ENCODE measurements around the gene RPA4. TPM values are rescaled to one million over a fixed set of nuclear protein-coding genes. Genes with fewer than 3 reads are reported as not detected.

RPA4 gene
- total RNA-seq, 2 experiments from 2014 or later = 0.82 to 0.94 TPM

DNA sequence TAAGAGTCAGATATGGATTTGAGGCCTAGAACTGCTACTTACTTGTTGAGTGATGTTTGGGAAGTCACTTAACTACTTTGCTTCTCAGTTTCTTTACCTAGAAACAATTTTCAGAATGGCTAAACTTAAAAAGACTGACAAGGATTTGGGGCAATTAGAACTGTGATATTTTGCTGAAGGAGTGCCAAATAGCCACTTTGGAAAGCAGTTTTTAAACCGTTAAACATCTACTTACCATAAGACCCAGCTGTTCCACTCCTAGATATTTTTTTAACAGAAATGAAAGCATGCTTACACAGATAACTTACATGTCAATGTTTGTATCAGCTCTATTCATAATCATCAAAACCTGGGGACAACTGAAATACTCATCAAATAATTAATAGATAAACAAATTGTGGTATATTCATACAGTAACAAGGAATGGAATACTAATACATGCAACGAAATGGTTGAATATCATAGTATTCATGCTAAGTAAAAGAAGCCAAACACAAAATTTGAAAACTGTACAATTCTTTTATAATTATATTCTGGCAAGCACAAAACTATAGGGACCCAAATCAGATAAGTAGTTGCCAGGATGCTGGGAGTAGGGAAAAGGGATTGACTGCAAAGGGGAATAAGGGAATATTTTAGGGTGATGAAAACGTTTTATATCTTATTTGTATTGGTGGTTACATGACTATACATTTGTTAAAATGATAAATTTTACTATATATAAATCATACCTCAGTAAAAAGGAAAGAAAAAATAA is 24.0 kb downstream of the RPA4 start:
- Mint-ChIP-seq H3K4me3 (no peak overlapping the region), H3K36me3 (peaks cover 2% of the 10 kb centered on the region), H3K27me3 (no peaks in the 10 kb centered on the region), H3K9me3 (no peaks in the 10 kb centered on the region), H3K4me1 (no peaks in the 10 kb centered on the region), H3K27ac (no peak overlapping the region)
- POLR2A ChIA-PET = no interaction called here
- no peak for ATAC-seq (ENCODE audit: low read depth)
- DNase-seq = no peak

DNA sequence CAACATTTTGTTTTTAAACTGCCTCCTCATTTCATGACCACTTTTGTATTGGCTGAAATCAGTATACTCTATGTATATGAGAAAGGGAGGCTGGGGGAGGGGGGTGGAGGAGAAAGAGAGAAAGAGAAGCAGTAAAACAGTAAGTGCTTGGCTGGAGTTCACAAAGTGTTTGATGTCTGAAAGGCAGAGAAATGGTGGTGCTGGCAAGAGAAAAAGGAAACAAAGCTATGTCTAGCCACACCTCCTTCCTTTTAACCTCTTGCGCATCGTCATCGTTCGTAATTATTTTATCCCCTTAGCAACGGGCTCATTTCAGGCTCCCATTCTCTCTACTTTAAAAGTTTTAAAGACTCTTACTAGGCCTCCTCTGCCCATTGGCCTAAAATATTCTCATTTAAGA is 25.6 kb downstream of the RPA4 start:
- H3K27me3 Mint-ChIP-seq = no peaks in the 10 kb centered on the region

DNA sequence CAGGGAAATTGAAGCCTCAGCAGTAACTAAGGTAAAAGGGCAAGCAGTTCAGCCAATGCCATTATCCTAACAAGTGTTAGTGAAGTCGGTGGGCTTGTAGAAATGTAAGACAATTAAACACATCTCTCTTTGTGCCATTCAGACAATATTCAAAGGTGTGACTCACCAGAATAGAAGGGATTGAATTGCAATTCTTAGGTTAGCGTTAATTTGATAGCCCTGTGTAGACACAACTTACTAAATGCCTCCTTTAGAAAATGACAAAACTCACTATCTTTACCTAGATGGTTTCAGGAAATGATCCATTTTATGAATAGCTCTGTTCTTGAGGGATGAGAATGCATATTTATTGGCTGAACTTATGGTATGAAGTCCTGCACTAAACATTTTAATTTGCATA is 35.2 kb downstream of the RPA4 start:
- no peaks in the 10 kb centered on the region for H3K4me1 Mint-ChIP-seq
- peaks cover 3% of the 10 kb centered on the region for H3K36me3 Mint-ChIP-seq
- no peaks in the 10 kb centered on the region for H3K9me3 Mint-ChIP-seq
- H3K27ac Mint-ChIP-seq = no peak overlapping the region
- H3K4me3 Mint-ChIP-seq = no peak overlapping the region
- ATAC-seq (ENCODE audit: low read depth) (no peak), DNase-seq (no peak)
- POLR2A ChIA-PET = no interaction called here
- H3K27me3 Mint-ChIP-seq = no peaks in the 10 kb centered on the region

More for the DNA sequence above, 25.6 kb downstream of the RPA4 start:
- Mint-ChIP-seq H3K36me3 (peaks cover 2% of the 10 kb centered on the region), H3K9me3 (no peaks in the 10 kb centered on the region), H3K4me1 (no peaks in the 10 kb centered on the region), H3K27ac (no peak overlapping the region), H3K4me3 (no peak overlapping the region)
- POLR2A ChIA-PET = no interaction called here
- ATAC-seq (ENCODE audit: low read depth) = no peak
- no peak for DNase-seq

DNA sequence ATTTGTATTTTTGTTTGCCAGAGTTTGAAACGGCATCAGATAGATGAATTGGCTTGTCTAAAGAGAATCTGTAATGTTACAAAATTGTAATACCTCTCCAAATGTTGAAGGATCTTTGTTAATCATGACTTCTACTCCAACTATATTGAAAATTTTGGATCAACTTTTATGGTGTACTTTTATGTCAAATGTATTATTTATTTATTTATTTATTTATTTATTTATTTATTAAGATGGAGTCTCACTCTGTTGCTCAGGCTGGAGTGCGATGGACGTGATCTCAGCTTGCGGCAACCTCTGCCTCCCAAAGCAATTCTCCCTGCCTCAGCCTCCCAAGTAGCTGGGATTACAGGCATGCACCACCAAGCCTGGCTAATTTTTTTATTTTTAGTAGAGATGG is 36.0 kb downstream of the RPA4 start:
- no peaks in the 10 kb centered on the region for H3K4me1 Mint-ChIP-seq
- H3K9me3 Mint-ChIP-seq = no peaks in the 10 kb centered on the region
- peaks cover 3% of the 10 kb centered on the region for H3K36me3 Mint-ChIP-seq
- DNase-seq (no peak), ATAC-seq (ENCODE audit: low read depth) (no peak)
- POLR2A ChIA-PET = no interaction called here
- no peak overlapping the region for H3K27ac Mint-ChIP-seq
- no peaks in the 10 kb centered on the region for H3K27me3 Mint-ChIP-seq
- no peak overlapping the region for H3K4me3 Mint-ChIP-seq

DNA sequence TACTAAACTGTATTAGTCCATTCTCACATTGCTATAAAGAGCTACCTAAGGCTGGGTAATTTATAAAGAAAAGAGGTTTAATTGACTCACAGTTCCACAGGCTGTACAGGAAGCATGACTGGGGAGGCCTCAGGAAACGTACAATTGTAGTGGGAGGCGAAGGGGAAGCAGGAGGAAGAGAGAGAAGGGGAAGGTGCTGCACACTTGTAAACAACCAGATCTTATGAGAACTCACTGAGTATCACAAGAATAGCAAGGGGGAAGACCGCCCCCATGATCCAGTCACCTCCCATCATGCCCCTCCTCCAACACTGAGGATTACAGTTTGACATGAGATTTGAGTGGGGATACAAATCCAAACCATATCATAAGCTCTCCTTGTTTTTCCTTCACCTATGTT is 40.9 kb downstream of the RPA4 start:
- Mint-ChIP-seq H3K27me3 (no peaks in the 10 kb centered on the region), H3K4me3 (no peak overlapping the region), H3K4me1 (peaks cover 2% of the 10 kb centered on the region), H3K36me3 (peaks cover 7% of the 10 kb centered on the region), H3K9me3 (no peaks in the 10 kb centered on the region), H3K27ac (no peak overlapping the region)
- DNase-seq (no peak), ATAC-seq (ENCODE audit: low read depth) (no peak)
- POLR2A ChIA-PET = no interaction called here

DNA sequence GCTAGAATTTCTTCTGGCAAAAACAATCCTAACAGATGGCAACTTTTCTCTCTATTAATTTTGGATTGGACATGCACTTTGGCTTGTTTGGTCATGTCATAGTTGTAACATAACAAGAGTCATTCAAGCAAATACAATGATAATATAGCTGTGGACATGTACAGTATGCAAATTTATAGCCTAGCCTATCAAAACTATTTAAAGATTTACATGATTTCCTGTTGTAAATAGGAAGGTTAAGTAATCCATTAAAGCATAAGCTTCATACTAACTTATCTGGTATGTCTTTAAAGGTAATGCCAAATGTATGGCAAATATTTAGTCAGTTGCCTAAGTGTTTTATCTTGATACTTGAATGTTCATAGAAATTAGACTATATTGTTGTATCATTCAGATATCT is 45.3 kb downstream of the RPA4 start:
- Mint-ChIP-seq H3K27me3 (no peaks in the 10 kb centered on the region), H3K9me3 (no peaks in the 10 kb centered on the region), H3K4me1 (peaks cover 2% of the 10 kb centered on the region), H3K4me3 (no peak overlapping the region), H3K27ac (no peak overlapping the region), H3K36me3 (peaks cover 7% of the 10 kb centered on the region)
- ATAC-seq (ENCODE audit: low read depth) (no peak), DNase-seq (no peak)
- POLR2A ChIA-PET = no interaction called here

Other genes starting within 250 kb of the RPA4 start
- gene DIAPH2, start 199.1 kb upstream of the RPA4 start, total RNA-seq = 10 to 100 TPM; 13.7 to 13.9 TPM

All from activated naive CD8-positive, alpha-beta T cell treated with anti-CD3 and anti-CD28 coated beads, Interleukin-2, amount 10 ng/mL, durations not matched to agents 7 days and 5 days (primary cell).